Activated CD4-positive, alpha-beta memory T cell treated with anti-CD3 and anti-CD28 coated beads, Interleukin-2, amount 10 ng/mL, durations not matched to agents 7 days and 5 days (primary cell): ENCODE data around the gene RNF123. TPM values are rescaled to one million over a fixed set of nuclear protein-coding genes. Genes with fewer than 3 reads are reported as not detected.

Source experiments
- CTCF ChIA-PET: fragments of 350-600 bp; sonication (Branson Sonifier 250); formaldehyde crosslinking; loops from one replicate; lab custom pipeline; 2021; ENCODE audit warnings: antibody characterized with exemption, inconsistent platforms; lab: Charles Lee
- POLR2A ChIA-PET: fragments of 350-600 bp; sonication (Branson Sonifier 250); formaldehyde crosslinking; loops from one replicate; lab custom pipeline; 2021; ENCODE audit warnings: antibody characterized with exemption; lab: Charles Lee
- DNase-seq: peaks from one replicate; pipeline ENCODE4 v3.0.0-alpha.2; 2020
- H3K27ac Mint-ChIP-seq: one replicate; pipeline ENCODE4 v1.8.0; 2021; ENCODE audit warnings: mild to moderate bottlenecking, mixed read lengths
- H3K27me3 Mint-ChIP-seq: one replicate; pipeline ENCODE4 v1.8.0; 2021; ENCODE audit warnings: mixed read lengths
- H3K36me3 Mint-ChIP-seq: one replicate; pipeline ENCODE4 v1.8.0; 2021; ENCODE audit warnings: low read depth, mixed read lengths
- H3K4me1 Mint-ChIP-seq: one replicate; pipeline ENCODE4 v1.8.0; 2021; ENCODE audit warnings: mixed read lengths
- H3K4me3 Mint-ChIP-seq: one replicate; pipeline ENCODE4 v1.8.0; 2021; ENCODE audit warnings: mild to moderate bottlenecking, mixed read lengths
- H3K9me3 Mint-ChIP-seq: one replicate; pipeline ENCODE4 v1.8.0; 2021; ENCODE audit warnings: mixed read lengths
- total RNA-seq, 2 experiments: library from RNA; stranded (reverse); gene quantifications; one replicate each; pipeline ENCODE4 v1.2.3, GENCODE V29; 2021

RNF123 gene
- total RNA-seq, 2 experiments from 2014 or later, result 35.5 to 38.3 TPM

- ChIA-PET POLR2A (interaction anchor here (0.9 to 1.8 kb wide), 4 partner anchors 9 to 123 kb away, joined by 3 to 5 read pairs (median 3); no protein-coding TSS in a partner anchor), CTCF (interaction anchor here (1.0 kb wide), 1 partner anchor 9 kb away, joined by 3 read pairs; no protein-coding TSS in a partner anchor)
- Mint-ChIP-seq H3K27me3 (no peaks in the 10 kb centered on the region), H3K27ac (no peak overlapping the region), H3K9me3 (no peaks in the 10 kb centered on the region), H3K4me1 (peaks cover 2% of the 10 kb centered on the region), H3K36me3 (no peaks in the 10 kb centered on the region), H3K4me3 (no peak overlapping the region)
- no peak for DNase-seq
These were observed 26.5 kb upstream of the RNF123 start for GRCh38 chr3:49662720-49663413.

- Mint-ChIP-seq H3K9me3 (no peaks in the 10 kb centered on the region), H3K36me3 (no peaks in the 10 kb centered on the region), H3K27me3 (no peaks in the 10 kb centered on the region), H3K27ac (no peak overlapping the region), H3K4me1 (peaks cover 2% of the 10 kb centered on the region), H3K4me3 (no peak overlapping the region)
- no peak for DNase-seq
- CTCF ChIA-PET, result interaction anchor here (1.0 to 1.4 kb wide), 2 partner anchors 8 to 124 kb away, joined by 3 to 5 read pairs; no protein-coding TSS in a partner anchor
- POLR2A ChIA-PET, result interaction anchor here (0.9 to 1.8 kb wide), 4 partner anchors 8 to 124 kb away, joined by 3 to 5 read pairs (median 3); no protein-coding TSS in a partner anchor
These were observed 25.5 kb upstream of the RNF123 start for GRCh38 chr3:49663831-49664230.

- Mint-ChIP-seq H3K36me3 (no peaks in the 10 kb centered on the region), H3K4me3 (no peak overlapping the region), H3K27ac (no peak overlapping the region), H3K9me3 (no peaks in the 10 kb centered on the region), H3K27me3 (no peaks in the 10 kb centered on the region), H3K4me1 (peaks cover 2% of the 10 kb centered on the region)
- ChIA-PET POLR2A (interaction anchor here (1.8 kb wide), 1 partner anchor 124 kb away, joined by 5 read pairs; no protein-coding TSS in a partner anchor), CTCF (interaction anchor here (1.4 kb wide), 1 partner anchor 125 kb away, joined by 5 read pairs; no protein-coding TSS in a partner anchor)
- DNase-seq, result no peak
These were observed 25.1 kb upstream of the RNF123 start for GRCh38 chr3:49664300-49664699.

GRCh38 chr3:49665822-49666519 is 23.4 kb upstream of the RNF123 start:
- Mint-ChIP-seq H3K4me1 (peaks cover 2% of the 10 kb centered on the region), H3K27ac (no peak overlapping the region), H3K36me3 (no peaks in the 10 kb centered on the region), H3K27me3 (no peaks in the 10 kb centered on the region), H3K9me3 (no peaks in the 10 kb centered on the region), H3K4me3 (no peak overlapping the region)
- CTCF ChIA-PET, result interaction anchor here (2.7 kb wide), 1 partner anchor 126 kb away, joined by 23 read pairs; no protein-coding TSS in a partner anchor
- POLR2A ChIA-PET, result interaction anchor here (1.1 kb wide), 1 partner anchor 127 kb away, joined by 5 read pairs; no protein-coding TSS in a partner anchor
- no peak for DNase-seq

- Mint-ChIP-seq H3K27ac (no peak overlapping the region), H3K4me1 (peaks cover 2% of the 10 kb centered on the region), H3K36me3 (no peaks in the 10 kb centered on the region), H3K9me3 (no peaks in the 10 kb centered on the region), H3K27me3 (no peaks in the 10 kb centered on the region), H3K4me3 (no peak overlapping the region)
- POLR2A ChIA-PET, result interaction anchor here (1.1 kb wide), 1 partner anchor 127 kb away, joined by 5 read pairs; no protein-coding TSS in a partner anchor
- DNase-seq, result no peak
- CTCF ChIA-PET, result interaction anchor here (2.7 kb wide), 1 partner anchor 127 kb away, joined by 23 read pairs; no protein-coding TSS in a partner anchor
These were observed 22.8 kb upstream of the RNF123 start for GRCh38 chr3:49666592-49666991.

- no peak for DNase-seq
- Mint-ChIP-seq H3K4me3 (no peak overlapping the region), H3K9me3 (no peaks in the 10 kb centered on the region), H3K27ac (no peak overlapping the region), H3K4me1 (peaks cover 9% of the 10 kb centered on the region), H3K36me3 (no peaks in the 10 kb centered on the region), H3K27me3 (no peaks in the 10 kb centered on the region)
- CTCF ChIA-PET, result interaction anchor here (2.7 kb wide), 1 partner anchor 128 kb away, joined by 23 read pairs; no protein-coding TSS in a partner anchor
- POLR2A ChIA-PET, result no interaction called here
These were observed 21.5 kb upstream of the RNF123 start for GRCh38 chr3:49667701-49668413.

GRCh38 chr3:49668414-49668797 is 21.0 kb upstream of the RNF123 start:
- ChIA-PET POLR2A (interaction anchor here (1.4 kb wide), 1 partner anchor 128 kb away, joined by 4 read pairs; no protein-coding TSS in a partner anchor), CTCF (interaction anchor here (1.4 kb wide), 1 partner anchor 102 kb away, joined by 3 read pairs; no protein-coding TSS in a partner anchor)
- no peaks in the 10 kb centered on the region for H3K36me3 Mint-ChIP-seq
- H3K27ac Mint-ChIP-seq, result no peak overlapping the region
- no peaks in the 10 kb centered on the region for H3K27me3 Mint-ChIP-seq
- no peak for DNase-seq
- H3K4me1 Mint-ChIP-seq, result peaks cover 13% of the 10 kb centered on the region
- H3K4me3 Mint-ChIP-seq, result no peak overlapping the region
- H3K9me3 Mint-ChIP-seq, result no peaks in the 10 kb centered on the region

- no peaks in the 10 kb centered on the region for H3K36me3 Mint-ChIP-seq
- H3K27ac Mint-ChIP-seq, result no peak overlapping the region
- no peaks in the 10 kb centered on the region for H3K27me3 Mint-ChIP-seq
- no peaks in the 10 kb centered on the region for H3K9me3 Mint-ChIP-seq
- ChIA-PET POLR2A (interaction anchor here (1.4 kb wide), 1 partner anchor 129 kb away, joined by 4 read pairs; no protein-coding TSS in a partner anchor), CTCF (interaction anchor here (1.4 to 1.6 kb wide), 2 partner anchors 102 to 129 kb away, joined by 3 to 22 read pairs; no protein-coding TSS in a partner anchor)
- H3K4me1 Mint-ChIP-seq, result peaks cover 17% of the 10 kb centered on the region
- no peak for DNase-seq
- no peak overlapping the region for H3K4me3 Mint-ChIP-seq
These were observed 20.5 kb upstream of the RNF123 start for GRCh38 chr3:49668861-49669260.

GRCh38 chr3:49669352-49669751 is 20.0 kb upstream of the RNF123 start:
- DNase-seq, result no peak
- CTCF ChIA-PET, result interaction anchor here (1.4 to 1.6 kb wide), 2 partner anchors 103 to 129 kb away, joined by 3 to 22 read pairs; no protein-coding TSS in a partner anchor
- no peak overlapping the region for H3K4me3 Mint-ChIP-seq
- H3K27ac Mint-ChIP-seq, result no peak overlapping the region
- POLR2A ChIA-PET, result interaction anchor here (1.4 kb wide), 1 partner anchor 129 kb away, joined by 4 read pairs; no protein-coding TSS in a partner anchor
- H3K4me1 Mint-ChIP-seq, result peaks cover 17% of the 10 kb centered on the region
- no peaks in the 10 kb centered on the region for H3K27me3 Mint-ChIP-seq
- H3K36me3 Mint-ChIP-seq, result no peaks in the 10 kb centered on the region
- H3K9me3 Mint-ChIP-seq, result no peaks in the 10 kb centered on the region

GRCh38 chr3:49670940-49671290 is 18.4 kb upstream of the RNF123 start:
- POLR2A ChIA-PET, result interaction anchor here (3.6 kb wide), 1 partner anchor 131 kb away, joined by 43 read pairs; no protein-coding TSS in a partner anchor
- no peak overlapping the region for H3K27ac Mint-ChIP-seq
- H3K9me3 Mint-ChIP-seq, result no peaks in the 10 kb centered on the region
- no peak overlapping the region for H3K4me3 Mint-ChIP-seq
- peaks cover 5% of the 10 kb centered on the region for H3K36me3 Mint-ChIP-seq
- no peak for DNase-seq
- no peaks in the 10 kb centered on the region for H3K27me3 Mint-ChIP-seq
- CTCF ChIA-PET, result interaction anchor here (0.8 to 3.3 kb wide), 14 partner anchors 7 to 663 kb away, joined by 3 to 247 read pairs (median 4); partner anchors contain the start of genes BSN and WDR6
- H3K4me1 Mint-ChIP-seq, result peaks cover 29% of the 10 kb centered on the region

GRCh38 chr3:49671291-49672288 is 17.8 kb upstream of the RNF123 start:
- CTCF ChIA-PET, result interaction anchor here (0.6 to 3.3 kb wide), 34 partner anchors 8 to 664 kb away, joined by 3 to 247 read pairs (median 4); partner anchors contain the start of genes BSN, DAG1 and WDR6
- Mint-ChIP-seq H3K36me3 (peaks cover 9% of the 10 kb centered on the region), H3K9me3 (no peaks in the 10 kb centered on the region), H3K27me3 (no peaks in the 10 kb centered on the region), H3K4me3 (peak overlapping the region; percentile 66), H3K27ac (peak overlapping the region; percentile 77), H3K4me1 (peaks cover 33% of the 10 kb centered on the region)
- peak; percentile 79 for DNase-seq
- POLR2A ChIA-PET, result interaction anchor here (0.6 to 3.6 kb wide), 4 partner anchors 8 to 252 kb away, joined by 3 to 43 read pairs (median 6); partner anchors contain the start of gene GMPPB
